Hepatic stellate cell (primary cell): Measurements from ENCODE around the gene TRHDE.
"Not testable (repeated sequence)": the region's sequence is repeated elsewhere in the genome, so short reads cannot be mapped to it uniquely, and the experiment has no call there.

Experiments used
- DNase-seq: peaks from one replicate; pipeline ENCODE4 v3.0.0; 2011; ENCODE audit warnings: low spot score

Gene TRHDE

GRCh38 chr12:72622556-72622955 lies 350.4 kb downstream of the TRHDE start:
- DNase-seq: no peak

- no peak for DNase-seq
Observed at GRCh38 chr12:72631926-72632685, 359.9 kb downstream of the TRHDE start.

GRCh38 chr12:72642706-72643105 lies 370.5 kb downstream of the TRHDE start:
- no peak for DNase-seq

- DNase-seq: no peak
Observed at GRCh38 chr12:72647139-72647538, 375.0 kb downstream of the TRHDE start.

GRCh38 chr12:72658615-72659014 lies 386.4 kb downstream of the TRHDE start:
- no peak for DNase-seq

- not testable (repeated sequence) for DNase-seq
Observed at GRCh38 chr12:72660174-72660573, 388.0 kb downstream of the TRHDE start.

- DNase-seq: no peak
Observed at GRCh38 chr12:72673853-72674252, 401.7 kb downstream of the TRHDE start.

- DNase-seq: no peak
Observed at GRCh38 chr12:72676556-72676955, 404.4 kb downstream of the TRHDE start.

GRCh38 chr12:72677139-72677538 lies 405.0 kb downstream of the TRHDE start:
- no peak for DNase-seq

GRCh38 chr12:72677846-72678245 lies 405.7 kb downstream of the TRHDE start:
- DNase-seq: no peak

GRCh38 chr12:72679147-72679757 lies 407.1 kb downstream of the TRHDE start:
- no peak for DNase-seq

GRCh38 chr12:72681028-72681427 lies 408.9 kb downstream of the TRHDE start:
- no peak for DNase-seq

- DNase-seq: no peak
Observed at GRCh38 chr12:72684491-72684890, 412.3 kb downstream of the TRHDE start.

GRCh38 chr12:72692338-72692737 lies 420.2 kb downstream of the TRHDE start:
- no peak for DNase-seq

- DNase-seq: no peak
Observed at GRCh38 chr12:72694193-72694592, 422.0 kb downstream of the TRHDE start.

GRCh38 chr12:72699362-72699761 lies 427.2 kb downstream of the TRHDE start:
- no peak for DNase-seq

GRCh38 chr12:72712025-72712424 lies 439.9 kb downstream of the TRHDE start:
- DNase-seq: not testable (repeated sequence)

GRCh38 chr12:72716221-72716620 lies 444.1 kb downstream of the TRHDE start:
- no peak for DNase-seq

- no peak for DNase-seq
Observed at GRCh38 chr12:72717036-72717435, 444.9 kb downstream of the TRHDE start.
